SK-N-SH treated with all-trans-retinoic acid at 6 μM for 48 hours (cell line): ENCODE data around the gene MYRF.

ENCODE experiments used
- ATAC-seq: fragments of 200-7000 bp; cut with Tn5 transposase; 3 replicates; pipeline ENCODE4 v1.9.1; 2020; ENCODE audit warnings: mild to moderate bottlenecking, moderate library complexity
- ARNTL ChIP-seq: fragments of 450-650 bp; formaldehyde crosslinking; IDR thresholded peaks from 2 replicates; pipeline ENCODE4 v1.5.0; 2020; ENCODE audit warnings: low read depth, mild to moderate bottlenecking, moderate library complexity, borderline replicate concordance
- BACH2 ChIP-seq: fragments of 250-450 bp; sonication (Bioruptor Pico); IDR thresholded peaks from 2 replicates; pipeline ENCODE4 v1.9.0; 2021; ENCODE audit warnings: mild to moderate bottlenecking, borderline replicate concordance
- CREB5 ChIP-seq: fragments of 250-450 bp; sonication (Bioruptor Pico); IDR thresholded peaks from 2 replicates; pipeline ENCODE4 v1.5.1; 2020; ENCODE audit warnings: low read depth, mild to moderate bottlenecking, moderate library complexity
- CSDC2 ChIP-seq: fragments of 250-450 bp; sonication (Bioruptor Pico); IDR thresholded peaks from 2 replicates; pipeline ENCODE4 v1.5.0; 2020; ENCODE audit warnings: mild to moderate bottlenecking, moderate library complexity
- CSRNP3 ChIP-seq: fragments of 250-450 bp; sonication (Bioruptor Pico); IDR thresholded peaks from 2 replicates; pipeline ENCODE4 v1.5.1; 2021; ENCODE audit warnings: mild to moderate bottlenecking, moderate library complexity
- GLIS3 ChIP-seq: fragments of 250-450 bp; sonication (Bioruptor Pico); IDR thresholded peaks from 2 replicates; pipeline ENCODE4 v1.5.0; 2020; ENCODE audit warnings: mild to moderate bottlenecking, moderate library complexity
- ISL1 ChIP-seq: fragments of 250-450 bp; sonication (Bioruptor Pico); IDR thresholded peaks from 2 replicates; pipeline ENCODE4 v2.1.2; 2022; ENCODE audit warnings: mild to moderate bottlenecking, moderate library complexity
- OSR1 ChIP-seq: fragments of 250-450 bp; sonication (Bioruptor Pico); IDR thresholded peaks from 2 replicates; pipeline ENCODE4 v1.8.0; 2022; ENCODE audit warnings: moderate library complexity, mild to moderate bottlenecking, inconsistent platforms
- PATZ1 ChIP-seq: fragments of 250-450 bp; sonication (Bioruptor Pico); IDR thresholded peaks from 2 replicates; pipeline ENCODE4 v1.8.0; 2020; ENCODE audit warnings: mild to moderate bottlenecking, moderate library complexity, borderline replicate concordance
- PPARA ChIP-seq: fragments of 250-450 bp; sonication (Bioruptor Pico); IDR thresholded peaks from 2 replicates; pipeline ENCODE4 v1.5.0; 2020; ENCODE audit warnings: mild to moderate bottlenecking, borderline replicate concordance
- RARB ChIP-seq: fragments of 250-450 bp; sonication (Bioruptor Pico); IDR thresholded peaks from 2 replicates; pipeline ENCODE4 v1.8.0; 2021; ENCODE audit warnings: mild to moderate bottlenecking, moderate library complexity
- SNAI2 ChIP-seq: fragments of 250-450 bp; sonication (Bioruptor Pico); IDR thresholded peaks from 2 replicates; pipeline ENCODE4 v1.5.0; 2020; ENCODE audit warnings: mild to moderate bottlenecking, moderate library complexity
- TCF4 ChIP-seq: fragments of 250-450 bp; sonication (Bioruptor Pico); IDR thresholded peaks from 2 replicates; pipeline ENCODE4 v1.8.0; 2021; ENCODE audit warnings: mild to moderate bottlenecking, moderate library complexity, borderline replicate concordance
- TOX ChIP-seq: fragments of 250-450 bp; sonication (Bioruptor Pico); IDR thresholded peaks from 2 replicates; pipeline ENCODE4 v1.8.0; 2021; ENCODE audit warnings: mild to moderate bottlenecking, moderate library complexity, borderline replicate concordance
- TSHZ2 ChIP-seq: fragments of 250-450 bp; sonication (Bioruptor Pico); IDR thresholded peaks from 2 replicates; pipeline ENCODE4 v1.5.0; 2020; ENCODE audit warnings: mild to moderate bottlenecking, moderate library complexity
- ZC3H10 ChIP-seq: fragments of 250-450 bp; sonication (Bioruptor Pico); IDR thresholded peaks from 2 replicates; pipeline ENCODE4 v1.5.1; 2021; ENCODE audit warnings: mild to moderate bottlenecking, moderate library complexity
- ZFP3 ChIP-seq: fragments of 250-450 bp; sonication (Bioruptor Pico); IDR thresholded peaks from 2 replicates; pipeline ENCODE4 v1.5.0; 2020; ENCODE audit warnings: mild to moderate bottlenecking, moderate library complexity
- ZFP30 ChIP-seq: fragments of 450-650 bp; formaldehyde crosslinking; IDR thresholded peaks from 2 replicates; pipeline ENCODE4 v1.5.0; 2022; ENCODE audit warnings: mild to moderate bottlenecking, moderate library complexity
- ZNF565 ChIP-seq: fragments of 450-650 bp; formaldehyde crosslinking; conservative IDR thresholded peaks from 2 replicates; pipeline ENCODE4 v1.5.0; 2020; ENCODE audit warnings: low read depth, mild to moderate bottlenecking, moderate library complexity
- ZNF70 ChIP-seq: fragments of 450-650 bp; formaldehyde crosslinking; IDR thresholded peaks from 2 replicates; pipeline ENCODE4 v1.5.0; 2020; ENCODE audit warnings: mild to moderate bottlenecking, moderate library complexity
- ZNF8 ChIP-seq: fragments of 450-650 bp; formaldehyde crosslinking; IDR thresholded peaks from 2 replicates; pipeline ENCODE4 v1.5.0; 2020; ENCODE audit warnings: mild to moderate bottlenecking, moderate library complexity

The MYRF gene

GRCh38 chr11:61775606-61776554, 23.4 kb downstream of the MYRF start (continued):
- no peak for TF ChIP-seq PATZ1 (CRISPR knock-in tag)
- no peak for TF ChIP-seq CSRNP3 (CRISPR knock-in tag)

GRCh38 chr11:61776561-61777075, 24.2 kb downstream of the MYRF start:
- ATAC-seq, result peak; percentile 85
- TF ChIP-seq CREB5 (no peak), RARB (CRISPR knock-in tag) (no peak), ISL1 (CRISPR knock-in tag) (no peak), OSR1 (CRISPR knock-in tag) (no peak), PPARA (CRISPR knock-in tag) (no peak), ZFP3 (CRISPR knock-in tag) (no peak), TSHZ2 (no peak), GLIS3 (no peak), ZNF70 (CRISPR knock-in tag) (no peak), PATZ1 (CRISPR knock-in tag) (no peak), ARNTL (CRISPR knock-in tag) (no peak), CSDC2 (CRISPR knock-in tag) (no peak)

GRCh38 chr11:61777234-61778090, 25.0 kb downstream of the MYRF start:
- ATAC-seq, result no peak
- TF ChIP-seq ZFP30 (CRISPR knock-in tag), result no peak
- no peak for TF ChIP-seq PPARA (CRISPR knock-in tag)
- TF ChIP-seq CREB5, result no peak
- TF ChIP-seq ZC3H10 (CRISPR knock-in tag), result no peak
- no peak for TF ChIP-seq ZFP3 (CRISPR knock-in tag)
- TF ChIP-seq ZNF8 (CRISPR knock-in tag), result no peak
- TF ChIP-seq TCF4 (CRISPR knock-in tag), result no peak
- TF ChIP-seq SNAI2 (CRISPR knock-in tag), result no peak
- no peak for TF ChIP-seq TOX
- no peak for TF ChIP-seq RARB (CRISPR knock-in tag)
- TF ChIP-seq ISL1 (CRISPR knock-in tag), result no peak
- TF ChIP-seq ARNTL (CRISPR knock-in tag), result no peak
- TF ChIP-seq BACH2 (CRISPR knock-in tag), result no peak
- TF ChIP-seq ZNF565 (CRISPR knock-in tag), result no peak
- no peak for TF ChIP-seq GLIS3
- no peak for TF ChIP-seq CSRNP3 (CRISPR knock-in tag)
